ENCODE data around the gene OSER1. TPM values are rescaled to one million over a fixed set of nuclear protein-coding genes. Genes with fewer than 3 reads are reported as not detected.

OSER1 gene
- total and polyA plus RNA-seq, 3 donors from 2014 or later = 79.0 to 195 (median 80.4) TPM

DNA sequence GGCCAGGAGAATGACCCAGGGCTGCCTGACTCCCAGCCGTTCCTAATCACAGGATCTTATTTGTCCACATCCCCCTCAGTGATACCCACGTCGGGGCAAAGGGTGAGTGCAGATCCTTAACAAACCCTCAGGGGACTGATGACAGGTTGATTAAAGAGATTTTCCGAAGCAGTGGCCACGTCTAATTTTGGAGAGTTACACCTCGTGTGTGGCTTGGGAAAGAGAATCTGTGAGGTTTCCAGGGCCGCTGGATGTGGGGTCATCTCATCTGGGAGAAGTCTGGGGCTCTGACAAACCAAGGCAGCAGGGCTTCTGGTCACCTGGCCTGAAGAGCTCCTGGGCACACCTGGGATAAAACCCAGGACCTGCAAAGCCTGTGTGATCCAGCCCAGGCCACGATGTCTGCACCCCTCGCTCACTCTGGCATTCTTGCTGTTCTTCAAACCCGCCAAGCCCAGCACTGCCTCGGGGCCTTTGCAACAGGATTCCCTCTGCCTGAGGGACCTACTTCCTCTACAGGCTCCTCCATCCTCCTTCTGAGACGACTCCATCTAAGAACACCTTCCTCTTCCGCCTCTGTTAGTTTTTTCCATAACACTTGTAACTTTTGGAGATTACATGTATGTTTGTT lies 28.3 kb downstream of the OSER1 start:
- DNase-seq = no peak
- Histone ChIP-seq H3K27me3 (no peaks in the 10 kb centered on the region), H3K4me3 (no peak overlapping the region), H3K9me3 (no peaks in the 10 kb centered on the region), H3K4me1 (no peaks in the 10 kb centered on the region), H3K27ac (no peak overlapping the region), H3K36me3 (ENCODE audit: low read depth, missing control alignments) (no peaks in the 10 kb centered on the region)
- WGBS, 2 donors = 36 to 57% methylated on average over 13 of the region's 13 CpGs
- no peak for TF ChIP-seq POLR2A (IDR thresholded peaks at IDR 0.05)
- TF ChIP-seq, protein P1, sequence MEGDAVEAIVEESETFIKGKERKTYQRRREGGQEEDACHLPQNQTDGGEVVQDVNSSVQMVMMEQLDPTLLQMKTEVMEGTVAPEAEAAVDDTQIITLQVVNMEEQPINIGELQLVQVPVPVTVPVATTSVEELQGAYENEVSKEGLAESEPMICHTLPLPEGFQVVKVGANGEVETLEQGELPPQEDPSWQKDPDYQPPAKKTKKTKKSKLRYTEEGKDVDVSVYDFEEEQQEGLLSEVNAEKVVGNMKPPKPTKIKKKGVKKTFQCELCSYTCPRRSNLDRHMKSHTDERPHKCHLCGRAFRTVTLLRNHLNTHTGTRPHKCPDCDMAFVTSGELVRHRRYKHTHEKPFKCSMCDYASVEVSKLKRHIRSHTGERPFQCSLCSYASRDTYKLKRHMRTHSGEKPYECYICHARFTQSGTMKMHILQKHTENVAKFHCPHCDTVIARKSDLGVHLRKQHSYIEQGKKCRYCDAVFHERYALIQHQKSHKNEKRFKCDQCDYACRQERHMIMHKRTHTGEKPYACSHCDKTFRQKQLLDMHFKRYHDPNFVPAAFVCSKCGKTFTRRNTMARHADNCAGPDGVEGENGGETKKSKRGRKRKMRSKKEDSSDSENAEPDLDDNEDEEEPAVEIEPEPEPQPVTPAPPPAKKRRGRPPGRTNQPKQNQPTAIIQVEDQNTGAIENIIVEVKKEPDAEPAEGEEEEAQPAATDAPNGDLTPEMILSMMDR (IDR thresholded peaks at IDR 0.05) = no peak
- intact Hi-C loops (cut with DNase I; ENCODE audit: low total_unique reads) = no loop called here

DNA sequence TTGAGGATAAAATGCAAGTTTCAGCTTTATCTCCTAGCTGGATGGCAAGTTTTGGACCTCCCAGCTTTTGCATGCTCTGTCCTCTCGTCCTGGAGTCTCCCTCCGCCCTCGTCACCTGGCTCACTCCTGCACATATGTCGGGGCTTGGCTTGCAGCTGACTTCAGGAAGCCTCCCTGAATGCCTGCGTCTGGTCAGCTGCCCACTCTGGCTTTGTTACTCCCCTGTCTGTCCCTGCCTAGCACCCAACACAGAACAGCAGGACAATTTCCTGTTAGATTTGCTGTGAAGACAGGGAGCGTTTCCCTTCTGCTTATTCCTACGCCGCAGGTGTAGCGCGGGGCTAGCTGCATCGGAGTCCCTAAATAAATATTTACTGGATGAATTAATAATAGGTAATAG lies 29.0 kb downstream of the OSER1 start:
- intact Hi-C loops (cut with DNase I; ENCODE audit: low total_unique reads) = no loop called here
- no peaks in the 10 kb centered on the region for H3K27me3 ChIP-seq
- no peaks in the 10 kb centered on the region for H3K36me3 ChIP-seq (ENCODE audit: low read depth, missing control alignments)
- H3K4me1 ChIP-seq = no peaks in the 10 kb centered on the region
- no peaks in the 10 kb centered on the region for H3K9me3 ChIP-seq
- DNase-seq = no peak
- 46 to 50% methylated on average over 11 of the region's 11 CpGs for WGBS, 2 donors
- no peak overlapping the region for H3K4me3 ChIP-seq
- H3K27ac ChIP-seq = no peak overlapping the region
- no peak for TF ChIP-seq POLR2A (IDR thresholded peaks at IDR 0.05)
- TF ChIP-seq, protein P1 (IDR thresholded peaks at IDR 0.05) = no peak

DNA sequence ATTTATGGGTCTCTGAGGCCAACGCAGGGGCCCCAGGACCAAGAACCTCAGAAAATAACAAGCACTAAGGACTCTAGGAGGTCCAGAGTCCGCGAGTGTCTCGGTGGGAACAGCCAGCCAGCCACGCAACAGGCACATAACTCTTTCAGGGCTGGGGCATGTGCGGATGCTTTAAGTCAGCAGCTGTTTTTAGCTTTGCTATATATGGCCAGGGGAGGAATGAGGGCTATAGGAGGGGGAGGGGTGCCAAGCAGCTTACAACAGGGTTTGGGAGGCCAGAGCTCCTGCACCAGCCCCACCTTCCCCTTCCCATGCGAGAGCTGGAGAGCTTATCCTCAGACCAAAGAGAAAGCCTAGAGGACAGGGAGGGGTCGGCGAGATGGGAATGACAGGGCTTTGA lies 29.8 kb downstream of the OSER1 start:
- H3K4me3 ChIP-seq = no peak overlapping the region
- intact Hi-C loops (cut with DNase I; ENCODE audit: low total_unique reads) = no loop called here
- no peak overlapping the region for H3K27ac ChIP-seq
- H3K36me3 ChIP-seq (ENCODE audit: low read depth, missing control alignments) = no peaks in the 10 kb centered on the region
- H3K27me3 ChIP-seq = no peaks in the 10 kb centered on the region
- no peaks in the 10 kb centered on the region for H3K9me3 ChIP-seq
- DNase-seq = no peak
- WGBS, 2 donors = 17 to 25% methylated on average over 9 of the region's 9 CpGs
- no peaks in the 10 kb centered on the region for H3K4me1 ChIP-seq
- TF ChIP-seq POLR2A (IDR thresholded peaks at IDR 0.05) = no peak
- TF ChIP-seq, protein P1 (IDR thresholded peaks at IDR 0.05) = no peak

DNA sequence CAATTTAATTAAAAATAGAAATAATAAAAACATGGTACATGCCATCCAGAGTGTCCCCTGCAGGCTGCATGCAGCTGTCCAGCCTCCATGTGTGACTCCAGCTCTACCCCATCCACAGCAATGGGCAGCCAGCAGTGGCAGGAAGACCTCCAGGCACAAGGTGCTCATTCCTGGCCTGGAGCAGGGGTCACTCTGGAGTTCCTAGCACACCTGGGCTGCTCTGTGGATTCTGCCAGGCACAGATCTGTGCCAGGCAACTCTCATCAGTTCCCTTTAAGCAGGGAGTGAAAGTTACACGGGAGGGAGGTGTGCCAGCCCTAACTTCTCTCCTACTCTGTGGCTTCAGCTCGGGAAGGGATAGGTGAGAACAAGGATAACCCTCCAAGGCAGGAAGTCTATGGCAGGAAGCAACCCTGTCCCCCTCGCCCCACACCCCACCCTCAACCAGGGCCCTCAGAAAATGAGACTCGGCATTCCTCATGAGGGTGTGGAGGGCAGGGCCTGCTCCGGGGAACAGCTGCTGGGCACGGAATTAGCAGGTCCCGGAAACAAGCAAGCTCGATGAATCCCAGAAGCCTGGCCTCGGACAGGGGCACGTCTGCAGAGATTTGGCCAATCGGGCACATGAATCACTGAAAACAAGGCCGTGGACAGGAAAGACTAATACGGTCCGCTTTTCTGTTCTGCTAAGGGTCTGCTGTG lies 33.6 kb downstream of the OSER1 start:
- no peak for TF ChIP-seq POLR2A (IDR thresholded peaks at IDR 0.05)
- TF ChIP-seq, protein P1 (IDR thresholded peaks at IDR 0.05) = no peak
- H3K4me1 ChIP-seq = no peaks in the 10 kb centered on the region
- H3K9me3 ChIP-seq = no peaks in the 10 kb centered on the region
- no peak overlapping the region for H3K27ac ChIP-seq
- H3K36me3 ChIP-seq (ENCODE audit: low read depth, missing control alignments) = no peaks in the 10 kb centered on the region
- intact Hi-C loops (cut with DNase I; ENCODE audit: low total_unique reads) = no loop called here
- no peak for DNase-seq
- no peaks in the 10 kb centered on the region for H3K27me3 ChIP-seq
- H3K4me3 ChIP-seq = no peak overlapping the region
- 71 to 73% methylated on average over 13 to 14 of the region's 14 CpGs for WGBS, 2 donors

Data from testis (tissue), 3 donors.